Hematopoietic multipotent progenitor cell treated with erythropoietin and hydrocortisone succinate and interleukin-3 and kit ligand, for 8 days (in vitro differentiated cells): ENCODE results near the gene CES2.
"Not testable (repeated sequence)": the region's sequence is repeated elsewhere in the genome, so short reads cannot be mapped to it uniquely, and the experiment has no call there.

Experiments
- DNase-seq: peaks from one replicate; pipeline ENCODE4 v3.0.0-alpha.2; 2015

The CES2 gene

GRCh38 chr16:66935314-66936011 lies at the start of gene CES2:
CES2 (plus strand) TSS chr16:66935516; CDS start chr16:66935636, 120 bp downstream.
- no peak for DNase-seq

DNA sequence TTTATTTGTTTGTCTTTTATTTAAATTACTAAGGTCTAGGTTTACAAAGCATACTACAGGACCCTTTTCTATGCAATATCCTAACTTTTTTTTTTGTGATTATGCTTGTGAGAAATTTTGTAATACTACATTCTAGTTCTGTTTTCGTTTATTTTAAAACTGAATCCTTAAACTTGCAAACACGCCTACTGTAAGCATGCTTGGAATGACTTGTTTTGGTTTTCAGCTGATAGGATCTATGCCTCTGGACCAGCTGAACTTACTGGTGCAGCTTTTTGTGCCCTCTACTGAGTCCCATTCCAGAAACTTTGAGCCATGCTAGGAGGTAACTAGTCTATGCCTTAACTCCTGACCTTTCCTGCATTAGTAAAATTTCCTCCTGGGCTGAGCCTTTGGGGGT lies 49.0 kb upstream of the CES2 start:
- no peak for DNase-seq

DNA sequence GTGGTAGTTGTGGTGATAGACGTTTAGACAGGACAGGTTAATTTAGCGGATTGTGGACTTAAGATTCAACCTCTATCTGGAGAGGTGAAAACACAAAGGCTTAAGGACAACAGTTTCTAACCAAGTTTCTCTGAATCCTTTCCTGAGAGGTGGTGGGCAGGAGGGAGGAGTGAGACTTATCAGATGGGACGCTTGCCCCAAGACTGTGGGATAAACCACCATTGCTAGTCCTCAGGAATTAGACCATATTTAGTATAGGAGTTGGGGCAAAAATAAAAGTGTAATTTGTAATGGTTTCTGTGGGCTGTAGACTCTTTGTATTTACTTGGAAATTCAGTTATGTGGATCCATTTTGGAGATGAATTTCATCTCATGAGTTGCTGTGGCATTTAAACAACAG lies 48.4 kb upstream of the CES2 start:
- DNase-seq = peak; percentile 58

- DNase-seq = no peak
Measured at GRCh38 chr16:66888647-66889615, 46.4 kb upstream of the CES2 start.

- no peak for DNase-seq
Measured at GRCh38 chr16:66889622-66890021, 45.7 kb upstream of the CES2 start.

DNA sequence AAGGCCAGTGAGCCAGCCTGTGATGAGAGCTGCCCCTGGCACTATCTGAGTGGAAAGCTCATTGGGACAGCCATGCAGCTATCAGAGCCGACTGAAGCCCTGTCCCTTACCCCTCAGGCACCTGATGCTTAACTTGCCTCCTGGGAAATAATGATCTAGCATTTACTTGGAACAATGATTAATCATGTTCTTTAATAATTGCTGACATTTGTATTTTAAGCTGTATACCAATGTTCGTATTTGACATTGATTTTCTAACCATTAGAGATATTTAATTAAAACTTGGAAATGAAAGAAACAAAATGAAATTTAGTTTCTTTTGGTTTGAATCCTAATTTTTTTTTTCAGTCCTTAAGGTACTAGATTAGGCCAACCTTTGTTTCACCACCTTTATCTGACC lies 44.5 kb upstream of the CES2 start:
- DNase-seq = no peak

GRCh38 chr16:66891360-66891759 lies 44.0 kb upstream of the CES2 start:
- DNase-seq = no peak

GRCh38 chr16:66891797-66892196 lies 43.5 kb upstream of the CES2 start:
- no peak for DNase-seq

GRCh38 chr16:66894055-66894454 lies 41.3 kb upstream of the CES2 start:
- no peak for DNase-seq

GRCh38 chr16:66894948-66895688 lies 40.2 kb upstream of the CES2 start:
- peak; percentile 80 for DNase-seq

DNA sequence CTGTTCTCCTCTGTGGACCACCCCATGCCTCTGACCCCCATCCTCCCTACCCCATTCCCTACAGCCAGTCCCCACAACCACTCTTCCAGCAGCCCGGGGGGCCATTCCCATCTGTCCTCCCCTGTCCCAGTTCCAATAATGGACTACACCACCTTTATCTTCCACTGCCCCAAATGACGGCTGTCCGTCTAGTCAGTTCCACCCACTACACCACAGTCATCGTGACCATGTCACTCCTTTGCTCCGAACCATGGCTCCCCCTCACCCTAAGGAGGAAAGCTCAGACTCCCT lies 39.7 kb upstream of the CES2 start:
- DNase-seq = no peak

DNA sequence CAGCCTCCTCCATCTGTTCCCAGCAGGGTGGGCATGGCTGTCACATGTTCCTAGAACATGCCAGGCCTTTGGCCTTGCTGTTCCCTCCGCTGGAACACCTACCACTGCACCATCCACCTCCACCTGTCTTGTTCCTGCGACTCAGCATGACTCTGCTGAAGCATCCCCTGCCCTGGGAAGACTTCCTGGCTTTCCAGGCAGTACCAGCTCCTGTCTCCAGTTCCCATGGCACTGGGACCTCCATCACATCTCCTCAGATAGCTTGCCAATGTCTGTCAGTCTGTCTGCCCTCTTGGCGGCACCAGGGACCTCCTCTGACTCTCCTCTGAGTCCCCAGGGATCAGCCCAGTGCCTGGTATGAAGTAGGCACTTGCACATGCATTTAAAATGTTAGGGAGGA lies 39.3 kb upstream of the CES2 start:
- no peak for DNase-seq

DNA sequence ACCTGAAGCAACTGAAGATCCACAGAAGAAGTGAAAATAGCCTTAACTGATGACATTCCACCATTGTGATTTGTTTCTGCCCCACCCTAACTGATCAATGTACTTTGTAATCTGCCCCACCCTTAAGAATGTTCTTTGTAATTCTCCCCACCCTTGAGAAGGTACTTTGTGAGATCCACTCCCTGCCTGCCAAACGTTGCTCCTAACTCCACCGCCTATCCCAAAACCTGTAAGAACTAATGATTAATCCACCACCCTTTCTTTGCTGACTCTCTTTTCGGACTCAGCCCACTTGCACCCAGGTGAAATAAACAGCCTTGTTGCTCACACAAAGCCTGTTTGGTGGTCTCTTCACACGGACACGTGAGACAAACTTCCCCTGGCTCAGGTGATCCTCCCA lies 38.6 kb upstream of the CES2 start:
- DNase-seq = not testable (repeated sequence)

DNA sequence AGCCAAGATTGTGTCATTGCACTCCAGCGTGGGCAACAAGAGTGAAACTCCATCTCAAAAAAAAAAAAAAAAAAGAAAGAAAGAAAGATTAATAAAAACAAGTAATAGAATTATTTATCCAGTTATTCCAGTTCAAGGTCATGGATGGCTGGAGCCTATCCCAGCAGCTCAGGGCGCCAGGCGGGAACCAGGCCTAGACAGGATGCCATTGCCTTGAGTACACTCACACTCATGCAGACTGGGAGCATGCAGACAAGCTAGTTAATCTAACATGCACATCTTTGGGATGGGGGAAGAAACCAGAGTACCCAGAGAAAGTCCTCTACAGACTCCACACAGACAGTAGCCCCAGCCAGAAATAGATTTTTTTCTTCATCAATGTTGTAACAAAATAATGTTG lies 37.1 kb upstream of the CES2 start:
- no peak for DNase-seq

DNA sequence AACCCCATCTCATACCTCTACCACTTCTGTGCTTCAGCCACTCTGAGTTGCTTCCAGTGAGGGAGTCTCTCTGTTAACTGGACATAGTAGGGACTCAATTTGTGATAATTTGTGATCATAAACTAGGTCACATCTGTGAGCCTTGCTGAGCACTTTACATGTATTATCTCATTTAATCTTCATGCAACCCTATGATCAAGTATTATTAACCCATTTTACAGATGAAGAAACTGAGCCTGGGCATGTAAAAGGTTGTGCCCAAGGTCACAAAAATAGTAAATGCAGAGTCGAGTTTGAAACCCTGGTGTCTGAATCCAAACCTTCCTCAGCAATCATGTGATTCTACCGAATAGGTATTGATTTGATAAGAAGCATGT lies 36.4 kb upstream of the CES2 start:
- DNase-seq = no peak

DNA sequence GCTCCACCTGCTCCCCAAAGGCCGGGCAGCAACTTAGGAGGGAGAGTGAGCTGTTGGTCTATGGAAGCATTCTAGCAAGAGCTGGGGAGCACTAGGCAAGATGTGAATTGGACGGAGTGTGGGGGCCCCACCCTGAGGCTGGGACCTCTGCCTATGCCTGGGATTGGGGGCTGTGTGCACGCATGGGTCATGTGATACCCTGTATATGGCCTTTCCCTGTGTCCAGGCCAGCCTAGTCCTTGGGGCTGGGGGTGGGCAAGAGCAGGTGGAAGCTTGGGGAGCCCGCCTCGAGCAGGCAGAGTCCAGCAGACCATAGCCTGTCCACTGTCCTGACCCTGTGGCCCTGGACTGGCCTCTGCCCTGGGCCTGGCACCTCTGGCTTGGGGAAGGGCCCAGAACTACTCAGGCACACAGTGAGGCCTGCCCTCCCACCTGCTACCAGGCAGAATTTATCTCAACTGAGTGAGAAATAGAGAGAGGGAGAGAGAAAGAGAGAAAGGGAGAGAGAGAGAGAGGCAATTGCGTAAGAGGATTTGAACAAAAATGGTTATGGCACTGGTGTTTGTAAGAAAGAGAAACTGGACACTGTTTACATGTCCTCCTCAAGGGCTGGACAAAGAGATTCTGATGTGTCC lies 35.9 kb upstream of the CES2 start:
- DNase-seq = peak; percentile 35

DNA sequence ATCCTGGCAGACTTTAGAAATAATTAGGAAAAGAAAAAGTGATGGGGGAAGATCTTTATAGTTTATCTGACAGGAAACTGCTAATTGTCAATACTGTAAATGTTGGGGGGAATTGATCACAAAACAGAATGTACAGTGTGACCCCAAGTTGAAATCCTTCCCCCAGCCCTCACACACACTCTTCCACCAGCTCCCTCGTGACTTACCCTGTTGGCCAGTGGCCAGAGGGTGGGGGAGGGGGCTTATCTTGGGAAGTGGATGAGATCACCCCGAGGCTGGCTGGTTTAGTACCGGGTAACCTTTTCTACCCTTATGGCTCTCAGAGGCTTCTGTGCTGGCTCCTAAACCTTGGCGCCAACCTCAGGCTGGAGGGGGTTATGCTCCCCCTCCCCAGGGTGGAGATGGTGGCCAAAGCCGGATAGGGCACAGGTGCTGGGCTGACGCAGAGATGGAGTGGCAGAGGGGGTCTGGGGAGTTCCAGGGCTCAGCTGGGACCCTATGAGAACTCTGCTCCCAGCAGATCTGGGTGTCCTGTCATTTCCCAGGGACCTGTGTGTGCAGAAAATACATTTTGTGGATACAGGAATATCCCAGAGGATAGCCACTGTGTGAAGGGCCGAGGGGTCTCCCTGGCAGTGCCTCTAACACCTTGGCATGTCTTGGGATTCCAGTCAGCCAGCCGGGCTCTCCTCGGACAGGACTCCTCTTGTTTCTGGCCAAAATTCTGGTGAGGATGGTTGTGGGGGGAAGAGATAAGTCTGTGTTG lies 35.2 kb upstream of the CES2 start:
- DNase-seq = peak; percentile 91

- DNase-seq = no peak
Measured at GRCh38 chr16:66900721-66901441, 34.4 kb upstream of the CES2 start.

GRCh38 chr16:66901626-66902025 lies 33.7 kb upstream of the CES2 start:
- no peak for DNase-seq

- peak; percentile 43 for DNase-seq
Measured at GRCh38 chr16:66902648-66903543, 32.4 kb upstream of the CES2 start.
